ENCODE results near the gene ZNF862. TPM values are rescaled to one million over a fixed set of nuclear protein-coding genes. Genes with fewer than 3 reads are reported as not detected.

The ZNF862 gene
- total RNA-seq, 4 donors from 2014 or later, result 18.4 to 61.1 (median 22.1) TPM

DNA sequence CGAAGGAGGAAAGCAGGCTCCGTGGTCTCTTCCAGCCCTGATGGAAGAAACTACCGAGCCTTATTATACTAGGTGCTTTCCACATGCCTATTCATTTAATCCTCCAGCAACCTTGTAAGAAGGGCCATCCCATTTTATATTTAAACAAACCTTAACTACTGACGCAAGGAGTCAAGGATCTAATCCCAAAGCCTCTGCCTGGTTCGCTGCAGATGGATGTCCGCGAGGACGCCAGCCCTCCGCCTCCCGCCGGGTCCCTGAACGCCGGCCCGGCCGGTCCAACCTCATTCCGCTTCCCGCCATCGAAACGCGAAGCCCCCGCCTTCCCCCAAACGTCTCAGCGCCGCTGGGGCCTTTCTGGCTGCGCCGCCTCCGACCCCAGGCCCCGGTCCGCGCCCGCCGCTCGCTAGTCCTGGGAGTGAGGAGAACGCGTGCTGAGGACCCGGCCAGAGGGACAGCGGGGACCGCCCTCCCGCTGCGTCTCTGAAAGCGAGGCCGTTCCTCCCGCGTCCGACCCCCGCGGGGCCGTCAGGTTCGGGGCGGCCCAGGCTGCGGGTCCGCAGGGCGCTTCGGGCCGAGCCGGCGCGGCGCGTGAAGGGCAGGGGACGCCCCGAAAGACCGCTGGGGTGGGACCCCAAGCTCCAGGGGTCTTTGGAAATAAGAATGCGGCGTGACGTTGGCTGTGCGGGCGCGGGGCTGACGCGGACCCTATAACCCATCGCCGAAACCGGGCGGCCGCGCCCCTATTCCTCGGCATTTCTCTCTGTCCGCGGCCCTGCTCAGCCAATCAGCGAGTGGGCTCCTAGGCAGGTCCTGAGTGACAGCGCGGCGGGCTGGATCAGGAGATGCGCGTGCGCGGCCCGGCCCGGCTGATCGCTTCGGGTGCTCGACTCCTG, 35.1 kb downstream of the ZNF862 start, which contains the start of gene ATP6V0E2:
ATP6V0E2 (plus strand) TSS at position 896 of the 896 bp plus-strand sequence. CDS start 97 bp downstream, outside the sequence.
- no peaks in the 10 kb centered on the region for H3K36me3 ChIP-seq
- H3K27me3 ChIP-seq, result no peaks in the 10 kb centered on the region
- H3K4me1 ChIP-seq, result peaks cover 33% of the 10 kb centered on the region
- TF ChIP-seq, protein P1, sequence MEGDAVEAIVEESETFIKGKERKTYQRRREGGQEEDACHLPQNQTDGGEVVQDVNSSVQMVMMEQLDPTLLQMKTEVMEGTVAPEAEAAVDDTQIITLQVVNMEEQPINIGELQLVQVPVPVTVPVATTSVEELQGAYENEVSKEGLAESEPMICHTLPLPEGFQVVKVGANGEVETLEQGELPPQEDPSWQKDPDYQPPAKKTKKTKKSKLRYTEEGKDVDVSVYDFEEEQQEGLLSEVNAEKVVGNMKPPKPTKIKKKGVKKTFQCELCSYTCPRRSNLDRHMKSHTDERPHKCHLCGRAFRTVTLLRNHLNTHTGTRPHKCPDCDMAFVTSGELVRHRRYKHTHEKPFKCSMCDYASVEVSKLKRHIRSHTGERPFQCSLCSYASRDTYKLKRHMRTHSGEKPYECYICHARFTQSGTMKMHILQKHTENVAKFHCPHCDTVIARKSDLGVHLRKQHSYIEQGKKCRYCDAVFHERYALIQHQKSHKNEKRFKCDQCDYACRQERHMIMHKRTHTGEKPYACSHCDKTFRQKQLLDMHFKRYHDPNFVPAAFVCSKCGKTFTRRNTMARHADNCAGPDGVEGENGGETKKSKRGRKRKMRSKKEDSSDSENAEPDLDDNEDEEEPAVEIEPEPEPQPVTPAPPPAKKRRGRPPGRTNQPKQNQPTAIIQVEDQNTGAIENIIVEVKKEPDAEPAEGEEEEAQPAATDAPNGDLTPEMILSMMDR (IDR thresholded peaks at IDR 0.05), result no peak
- peak within 1 kb of the TSS; percentile 78 for H3K27ac ChIP-seq
- H3K9me3 ChIP-seq, result no peaks in the 10 kb centered on the region
- peak; percentile 96 to 97 for DNase-seq (ENCODE audit: low spot score in 2 of 2)
- H3K4me3 ChIP-seq, result peak within 1 kb of the TSS; percentile 80
- WGBS, result 1% methylated on average over 34 of the region's 93 CpGs

DNA sequence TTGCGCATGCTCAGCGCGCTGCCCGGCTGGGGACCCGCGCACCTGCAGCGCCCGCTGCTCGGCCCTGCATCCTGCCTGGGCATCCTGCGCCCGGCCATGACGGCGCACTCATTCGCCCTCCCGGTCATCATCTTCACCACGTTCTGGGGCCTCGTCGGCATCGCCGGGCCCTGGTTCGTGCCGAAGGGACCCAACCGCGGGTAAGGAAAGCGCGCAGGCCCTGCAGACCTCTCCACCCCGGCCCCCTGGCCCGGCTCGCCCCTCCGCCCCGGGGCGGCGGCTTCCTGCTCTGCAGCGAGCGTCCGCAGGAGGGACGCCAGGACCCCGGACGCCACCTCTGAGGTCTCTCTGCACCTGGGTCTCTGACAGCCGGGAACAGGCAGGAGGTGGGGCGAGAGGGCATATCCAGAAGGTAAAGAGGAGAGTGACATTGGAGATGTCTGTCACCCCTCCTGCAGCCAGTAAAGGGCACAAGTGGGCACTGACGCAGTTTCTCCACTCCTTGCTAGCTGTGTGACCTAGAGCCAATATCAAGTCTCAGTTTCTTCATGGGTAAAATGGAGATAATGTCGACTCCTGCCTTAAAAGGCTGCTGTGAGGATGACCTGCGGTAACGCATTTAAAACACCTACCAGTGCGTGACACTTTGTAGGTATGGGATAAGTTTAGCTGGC, 35.9 kb downstream of the ZNF862 start:
- Histone ChIP-seq H3K4me3 (peak overlapping the region; percentile 80), H3K27ac (no peak overlapping the region), H3K27me3 (no peaks in the 10 kb centered on the region), H3K9me3 (no peaks in the 10 kb centered on the region), H3K4me1 (peaks cover 33% of the 10 kb centered on the region), H3K36me3 (no peaks in the 10 kb centered on the region)
- TF ChIP-seq, protein P1 (IDR thresholded peaks at IDR 0.05), result no peak
- TF ChIP-seq POLR2AphosphoS5 (IDR thresholded peaks at IDR 0.05) (no peak), POLR2A (IDR thresholded peaks at IDR 0.05) (no peak)
- peak in 1 of 2 donors; percentile 67 for DNase-seq (ENCODE audit: low spot score in 2 of 2)
- WGBS, result 11% methylated on average over 22 of the region's 46 CpGs

DNA sequence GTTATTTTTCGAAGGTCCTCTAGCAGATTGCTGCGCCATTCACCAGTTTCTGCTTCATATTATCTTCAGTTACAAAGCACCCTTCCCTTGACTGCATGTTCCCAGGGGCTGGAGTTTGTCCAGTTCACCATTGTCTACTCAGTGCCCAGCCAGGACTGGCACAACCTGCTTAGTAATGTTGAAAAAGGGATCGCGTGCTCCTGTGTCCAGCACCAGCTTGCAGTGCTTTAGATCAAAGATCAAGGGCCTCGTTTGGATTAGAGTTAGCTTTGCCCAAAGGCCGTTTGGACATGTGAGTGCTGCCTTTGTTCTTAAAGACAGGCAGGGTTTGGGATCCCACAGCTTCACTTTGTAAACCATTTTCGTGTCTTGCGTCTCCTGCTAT, 36.5 kb downstream of the ZNF862 start:
- WGBS, result 83% methylated on average over 8 of the region's 8 CpGs
- Histone ChIP-seq H3K4me1 (peaks cover 33% of the 10 kb centered on the region), H3K36me3 (peaks cover 3% of the 10 kb centered on the region), H3K4me3 (peak overlapping the region; percentile 80), H3K9me3 (no peaks in the 10 kb centered on the region), H3K27me3 (no peaks in the 10 kb centered on the region), H3K27ac (no peak overlapping the region)
- TF ChIP-seq POLR2A (IDR thresholded peaks at IDR 0.05) (no peak), POLR2AphosphoS5 (IDR thresholded peaks at IDR 0.05) (no peak), EP300 (IDR thresholded peaks at IDR 0.05) (no peak)
- DNase-seq (ENCODE audit: low spot score in 2 of 2), result peak in 1 of 2 donors; percentile 61

DNA sequence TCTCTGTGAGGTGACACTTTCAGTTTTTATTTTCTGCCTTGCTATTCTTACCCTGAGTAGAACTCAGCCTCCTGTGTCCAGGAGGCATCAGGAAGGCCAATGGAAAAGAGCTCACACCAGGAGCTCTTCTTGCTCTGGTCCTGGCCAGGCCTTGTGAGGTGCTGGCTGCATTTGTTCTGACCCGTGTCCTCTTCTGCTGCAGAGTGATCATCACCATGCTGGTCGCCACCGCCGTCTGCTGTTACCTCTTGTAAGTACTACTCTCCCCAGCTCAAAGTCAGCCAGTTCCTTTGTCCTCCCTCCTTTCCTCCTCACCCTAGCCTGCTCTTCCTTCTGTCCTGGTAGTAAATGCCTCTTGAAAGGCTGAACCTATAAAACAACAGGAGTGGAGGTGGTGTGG, 37.2 kb downstream of the ZNF862 start:
- TF ChIP-seq POLR2AphosphoS5 (IDR thresholded peaks at IDR 0.05) (no peak), POLR2A (IDR thresholded peaks at IDR 0.05) (no peak)
- TF ChIP-seq, protein P1 (IDR thresholded peaks at IDR 0.05), result no peak
- Histone ChIP-seq H3K4me1 (peaks cover 33% of the 10 kb centered on the region), H3K27me3 (no peaks in the 10 kb centered on the region), H3K4me3 (no peak overlapping the region), H3K9me3 (no peaks in the 10 kb centered on the region), H3K36me3 (peaks cover 3% of the 10 kb centered on the region), H3K27ac (no peak overlapping the region)
- WGBS, result 95% methylated on average over 4 of the region's 4 CpGs
- peak in 1 of 2 donors; percentile 79 for DNase-seq (ENCODE audit: low spot score in 2 of 2)

DNA sequence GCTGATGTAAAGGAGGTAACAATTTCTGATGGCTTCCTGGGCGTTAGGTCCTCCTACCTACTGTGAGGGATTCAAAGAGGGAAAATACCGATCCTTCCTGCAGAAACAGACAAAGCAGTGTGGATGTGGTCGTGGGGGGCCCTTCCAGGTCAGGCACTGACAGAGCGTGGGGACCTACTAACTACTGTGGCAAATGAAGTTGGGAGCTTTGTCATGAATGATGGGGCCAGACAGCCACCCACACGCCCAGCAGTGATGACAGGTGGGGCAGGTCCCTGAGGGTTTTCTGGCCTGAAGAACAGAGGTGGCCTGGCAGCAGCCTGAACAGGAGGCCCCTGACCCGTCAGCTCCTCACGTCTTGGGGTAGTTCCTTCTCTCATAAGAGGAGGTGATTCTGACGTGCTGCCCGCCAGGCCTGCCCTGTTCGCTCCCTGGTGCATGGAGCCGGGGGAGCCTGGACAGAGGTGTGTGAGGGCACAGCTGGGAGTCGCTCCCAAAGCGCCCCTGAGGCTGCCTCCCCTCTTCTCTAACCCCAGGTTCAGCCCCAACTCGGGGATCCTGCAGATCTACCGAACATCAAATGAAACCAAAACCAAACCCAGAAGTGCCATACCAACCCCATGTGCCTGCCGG, 39.8 kb downstream of the ZNF862 start:
- Histone ChIP-seq H3K9me3 (no peaks in the 10 kb centered on the region), H3K27ac (no peak overlapping the region), H3K4me1 (peaks cover 17% of the 10 kb centered on the region), H3K36me3 (peaks cover 3% of the 10 kb centered on the region), H3K27me3 (no peaks in the 10 kb centered on the region), H3K4me3 (no peak overlapping the region)
- no peak for TF ChIP-seq POLR2A (IDR thresholded peaks at IDR 0.05)
- TF ChIP-seq, protein P1 (IDR thresholded peaks at IDR 0.05), result no peak
- no peak for TF ChIP-seq EP300 (IDR thresholded peaks at IDR 0.05)
- no peak for TF ChIP-seq POLR2AphosphoS5 (IDR thresholded peaks at IDR 0.05)
- no peak for DNase-seq (ENCODE audit: low spot score in 2 of 2)
- WGBS, result 83% methylated on average over 14 of the region's 16 CpGs
